ENCODE data around the gene RNF157. TPM values are rescaled to one million over a fixed set of nuclear protein-coding genes. Genes with fewer than 3 reads are reported as not detected.

RNF157 gene
- total and polyA plus RNA-seq, 9 of the 15 experiments (the other 6 are each of a cell fraction or from before 2014, with no cell fraction given), result 8.1 to 31.7 (median 20.8) TPM

DNA sequence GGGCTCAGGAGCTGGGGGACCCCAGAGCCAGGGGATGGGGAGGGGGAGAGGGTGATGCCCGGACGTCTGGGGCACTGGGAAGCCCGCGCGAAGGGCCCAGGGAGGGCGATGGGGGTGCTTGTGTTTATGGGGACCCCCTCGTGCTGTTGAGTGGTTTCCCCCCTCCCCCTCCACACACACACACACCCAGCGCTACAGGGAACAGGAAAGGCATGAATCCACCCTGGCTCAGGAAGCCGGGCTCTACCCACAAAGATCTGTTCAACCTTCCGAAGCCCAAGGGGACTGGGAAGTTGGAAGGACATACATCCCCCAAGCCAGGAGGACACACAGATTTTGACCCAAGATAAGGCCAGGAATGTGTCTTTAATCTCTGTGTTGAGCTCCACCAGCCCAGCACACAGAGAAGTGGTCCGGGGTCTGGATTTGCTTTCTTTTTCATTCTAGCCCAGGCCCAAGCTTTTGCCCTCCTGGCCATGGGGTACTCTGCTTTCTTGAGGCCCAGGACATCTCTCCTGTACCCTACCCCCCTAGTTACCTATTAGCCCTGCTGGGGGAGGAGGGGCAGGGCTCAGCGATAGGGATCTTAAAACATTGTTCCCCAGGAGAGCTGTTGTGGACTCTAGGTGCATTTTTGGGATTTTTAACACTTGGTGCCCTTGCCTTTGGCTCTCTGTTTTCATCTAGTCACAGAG is 26.1 kb upstream of the RNF157 start (continued):
- TF ChIP-seq, protein P1, sequence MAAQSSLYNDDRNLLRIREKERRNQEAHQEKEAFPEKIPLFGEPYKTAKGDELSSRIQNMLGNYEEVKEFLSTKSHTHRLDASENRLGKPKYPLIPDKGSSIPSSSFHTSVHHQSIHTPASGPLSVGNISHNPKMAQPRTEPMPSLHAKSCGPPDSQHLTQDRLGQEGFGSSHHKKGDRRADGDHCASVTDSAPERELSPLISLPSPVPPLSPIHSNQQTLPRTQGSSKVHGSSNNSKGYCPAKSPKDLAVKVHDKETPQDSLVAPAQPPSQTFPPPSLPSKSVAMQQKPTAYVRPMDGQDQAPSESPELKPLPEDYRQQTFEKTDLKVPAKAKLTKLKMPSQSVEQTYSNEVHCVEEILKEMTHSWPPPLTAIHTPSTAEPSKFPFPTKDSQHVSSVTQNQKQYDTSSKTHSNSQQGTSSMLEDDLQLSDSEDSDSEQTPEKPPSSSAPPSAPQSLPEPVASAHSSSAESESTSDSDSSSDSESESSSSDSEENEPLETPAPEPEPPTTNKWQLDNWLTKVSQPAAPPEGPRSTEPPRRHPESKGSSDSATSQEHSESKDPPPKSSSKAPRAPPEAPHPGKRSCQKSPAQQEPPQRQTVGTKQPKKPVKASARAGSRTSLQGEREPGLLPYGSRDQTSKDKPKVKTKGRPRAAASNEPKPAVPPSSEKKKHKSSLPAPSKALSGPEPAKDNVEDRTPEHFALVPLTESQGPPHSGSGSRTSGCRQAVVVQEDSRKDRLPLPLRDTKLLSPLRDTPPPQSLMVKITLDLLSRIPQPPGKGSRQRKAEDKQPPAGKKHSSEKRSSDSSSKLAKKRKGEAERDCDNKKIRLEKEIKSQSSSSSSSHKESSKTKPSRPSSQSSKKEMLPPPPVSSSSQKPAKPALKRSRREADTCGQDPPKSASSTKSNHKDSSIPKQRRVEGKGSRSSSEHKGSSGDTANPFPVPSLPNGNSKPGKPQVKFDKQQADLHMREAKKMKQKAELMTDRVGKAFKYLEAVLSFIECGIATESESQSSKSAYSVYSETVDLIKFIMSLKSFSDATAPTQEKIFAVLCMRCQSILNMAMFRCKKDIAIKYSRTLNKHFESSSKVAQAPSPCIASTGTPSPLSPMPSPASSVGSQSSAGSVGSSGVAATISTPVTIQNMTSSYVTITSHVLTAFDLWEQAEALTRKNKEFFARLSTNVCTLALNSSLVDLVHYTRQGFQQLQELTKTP (IDR thresholded peaks at IDR 0.05; ENCODE audit: low read depth in 1 of 2, partially characterized antibody in 2 of 2), result no peak
- TF ChIP-seq, protein P2, sequence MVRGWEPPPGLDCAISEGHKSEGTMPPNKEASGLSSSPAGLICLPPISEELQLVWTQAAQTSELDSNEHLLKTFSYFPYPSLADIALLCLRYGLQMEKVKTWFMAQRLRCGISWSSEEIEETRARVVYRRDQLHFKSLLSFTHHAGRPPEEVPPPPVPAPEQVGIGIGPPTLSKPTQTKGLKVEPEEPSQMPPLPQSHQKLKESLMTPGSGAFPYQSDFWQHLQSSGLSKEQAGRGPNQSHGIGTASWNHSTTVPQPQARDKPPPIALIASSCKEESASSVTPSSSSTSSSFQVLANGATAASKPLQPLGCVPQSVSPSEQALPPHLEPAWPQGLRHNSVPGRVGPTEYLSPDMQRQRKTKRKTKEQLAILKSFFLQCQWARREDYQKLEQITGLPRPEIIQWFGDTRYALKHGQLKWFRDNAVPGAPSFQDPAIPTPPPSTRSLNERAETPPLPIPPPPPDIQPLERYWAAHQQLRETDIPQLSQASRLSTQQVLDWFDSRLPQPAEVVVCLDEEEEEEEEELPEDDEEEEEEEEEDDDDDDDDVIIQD (CRISPR knock-in tag; IDR thresholded peaks at IDR 0.05), result no peak
